Loucy (cell line): ENCODE measurements around the gene PLEKHM2.

Experiments
- H2AFZ ChIP-seq: fragments of 200-600 bp; sonication (generic); 2 replicates; pipeline ENCODE4 v1.6.0; 2016; ENCODE audit warnings: antibody characterized with exemption, mild to moderate bottlenecking, low read length, moderate library complexity
- H3F3A ChIP-seq: fragments of 200-600 bp; 2 replicates; pipeline ENCODE4 v1.6.0; 2016; ENCODE audit warnings: antibody characterized with exemption, low read depth, mild to moderate bottlenecking
- H3K27me3 ChIP-seq: fragments of 200-600 bp; sonication (generic); 2 replicates; pipeline ENCODE4 v1.6.1; 2014; ENCODE audit warnings: low read length, mild to moderate bottlenecking; ENCODE audit not compliant: insufficient read depth, poor library complexity, severe bottlenecking
- H3K36me3 ChIP-seq: fragments of 200-600 bp; sonication (generic); 2 replicates; pipeline ENCODE4 v1.6.1; 2016; ENCODE audit warnings: low read length; ENCODE audit not compliant: insufficient read depth
- H3K4me1 ChIP-seq: fragments of 200-600 bp; sonication (generic); 2 replicates; pipeline ENCODE4 v1.5.1; 2014; ENCODE audit warnings: low read length, mild to moderate bottlenecking; ENCODE audit not compliant: insufficient read depth, poor library complexity, severe bottlenecking
- H3K4me2 ChIP-seq: fragments of 200-600 bp; sonication (generic); 2 replicates; pipeline ENCODE4 v1.6.0; 2014; ENCODE audit warnings: antibody characterized with exemption, low read length, low read depth, mild to moderate bottlenecking; ENCODE audit not compliant: poor library complexity, severe bottlenecking
- H3K4me3 ChIP-seq: fragments of 200-600 bp; sonication (generic); 2 replicates; pipeline ENCODE4 v1.5.1; 2014; ENCODE audit warnings: low read length, mild to moderate bottlenecking, mixed read lengths; ENCODE audit not compliant: poor library complexity, severe bottlenecking
- H3K79me2 ChIP-seq: fragments of 200-600 bp; sonication (generic); 2 replicates; pipeline ENCODE4 v1.6.1; 2014; ENCODE audit warnings: low read length; ENCODE audit not compliant: insufficient read depth
- H3K9ac ChIP-seq: fragments of 200-600 bp; sonication (generic); 2 replicates; pipeline ENCODE4 v1.6.0; 2014; ENCODE audit warnings: mild to moderate bottlenecking, low read depth, low read length, moderate library complexity; ENCODE audit not compliant: poor library complexity, severe bottlenecking
- H3K9me2 ChIP-seq: fragments of 200-600 bp; sonication (generic); replicated peaks from 2 replicates; pipeline ENCODE4 v1.6.1; 2016; ENCODE audit warnings: low read depth, low read length, mixed read lengths
- H3K9me3 ChIP-seq: fragments of 200-600 bp; sonication (generic); 2 replicates; pipeline ENCODE4 v1.6.1; 2014; ENCODE audit warnings: mild to moderate bottlenecking, antibody characterized with exemption, low read length, low read depth; ENCODE audit not compliant: insufficient read depth
- H4K20me1 ChIP-seq: fragments of 200-600 bp; sonication (generic); 2 replicates; pipeline ENCODE4 v1.6.0; 2014; ENCODE audit warnings: antibody characterized with exemption, low read length, mild to moderate bottlenecking; ENCODE audit not compliant: insufficient read depth, poor library complexity, severe bottlenecking
- CTCF ChIP-seq: fragments of 200-600 bp; sonication (generic); conservative IDR thresholded peaks from 2 replicates; pipeline ENCODE4 v1.5.1; 2014; ENCODE audit warnings: mild to moderate bottlenecking, antibody characterized with exemption, low read length
- EZH2phosphoT487 ChIP-seq: fragments of 200-600 bp; IDR thresholded peaks from 2 replicates; pipeline ENCODE4 v1.6.1; 2018; ENCODE audit warnings: antibody characterized with exemption, mild to moderate bottlenecking, moderate library complexity, borderline replicate concordance

PLEKHM2 gene

GRCh38 chr1:15671430-15671829 lies 12.7 kb upstream of the PLEKHM2 start:
- no peaks in the 10 kb centered on the region for H3K9me3 ChIP-seq
- no peak overlapping the region for H2AFZ ChIP-seq
- no peak overlapping the region for H3K4me3 ChIP-seq
- no peak overlapping the region for H3K4me2 ChIP-seq
- no peaks in the 10 kb centered on the region for H3K4me1 ChIP-seq
- no peaks in the 10 kb centered on the region for H3F3A ChIP-seq
- no peak overlapping the region for H3K9ac ChIP-seq
- TF ChIP-seq CTCF = no peak
- TF ChIP-seq EZH2phosphoT487 = no peak
- H3K27me3 ChIP-seq = no peaks in the 10 kb centered on the region
- no peaks in the 10 kb centered on the region for H4K20me1 ChIP-seq
- H3K36me3 ChIP-seq = no peaks in the 10 kb centered on the region
- no peaks in the 10 kb centered on the region for H3K79me2 ChIP-seq
- no peaks in the 10 kb centered on the region for H3K9me2 ChIP-seq

GRCh38 chr1:15674386-15675159 lies 9.5 kb upstream of the PLEKHM2 start:
- H2AFZ ChIP-seq = no peak overlapping the region
- no peaks in the 10 kb centered on the region for H3K36me3 ChIP-seq
- H3K9ac ChIP-seq = no peak overlapping the region
- H4K20me1 ChIP-seq = no peaks in the 10 kb centered on the region
- H3K27me3 ChIP-seq = no peaks in the 10 kb centered on the region
- no peak overlapping the region for H3K4me2 ChIP-seq
- H3K9me3 ChIP-seq = no peaks in the 10 kb centered on the region
- TF ChIP-seq CTCF (no peak), EZH2phosphoT487 (no peak)
- no peaks in the 10 kb centered on the region for H3K79me2 ChIP-seq
- H3K4me3 ChIP-seq = no peak overlapping the region
- no peaks in the 10 kb centered on the region for H3K9me2 ChIP-seq
- H3K4me1 ChIP-seq = no peaks in the 10 kb centered on the region
- no peaks in the 10 kb centered on the region for H3F3A ChIP-seq

GRCh38 chr1:15676010-15676409 lies 8.1 kb upstream of the PLEKHM2 start:
- TF ChIP-seq EZH2phosphoT487 (no peak), CTCF (no peak)
- H3F3A ChIP-seq = no peaks in the 10 kb centered on the region
- no peaks in the 10 kb centered on the region for H3K9me3 ChIP-seq
- H3K27me3 ChIP-seq = no peaks in the 10 kb centered on the region
- H3K4me1 ChIP-seq = no peaks in the 10 kb centered on the region
- no peak overlapping the region for H3K4me3 ChIP-seq
- no peaks in the 10 kb centered on the region for H3K79me2 ChIP-seq
- no peak overlapping the region for H3K4me2 ChIP-seq
- H3K9ac ChIP-seq = no peak overlapping the region
- H4K20me1 ChIP-seq = no peaks in the 10 kb centered on the region
- no peaks in the 10 kb centered on the region for H3K36me3 ChIP-seq
- no peaks in the 10 kb centered on the region for H3K9me2 ChIP-seq
- no peak overlapping the region for H2AFZ ChIP-seq
